Measurements from ENCODE around the gene STRN3.
"Not testable (repeated sequence)": the region's sequence is repeated elsewhere in the genome, so short reads cannot be mapped to it uniquely, and the experiment has no call there.

STRN3 gene

DNA sequence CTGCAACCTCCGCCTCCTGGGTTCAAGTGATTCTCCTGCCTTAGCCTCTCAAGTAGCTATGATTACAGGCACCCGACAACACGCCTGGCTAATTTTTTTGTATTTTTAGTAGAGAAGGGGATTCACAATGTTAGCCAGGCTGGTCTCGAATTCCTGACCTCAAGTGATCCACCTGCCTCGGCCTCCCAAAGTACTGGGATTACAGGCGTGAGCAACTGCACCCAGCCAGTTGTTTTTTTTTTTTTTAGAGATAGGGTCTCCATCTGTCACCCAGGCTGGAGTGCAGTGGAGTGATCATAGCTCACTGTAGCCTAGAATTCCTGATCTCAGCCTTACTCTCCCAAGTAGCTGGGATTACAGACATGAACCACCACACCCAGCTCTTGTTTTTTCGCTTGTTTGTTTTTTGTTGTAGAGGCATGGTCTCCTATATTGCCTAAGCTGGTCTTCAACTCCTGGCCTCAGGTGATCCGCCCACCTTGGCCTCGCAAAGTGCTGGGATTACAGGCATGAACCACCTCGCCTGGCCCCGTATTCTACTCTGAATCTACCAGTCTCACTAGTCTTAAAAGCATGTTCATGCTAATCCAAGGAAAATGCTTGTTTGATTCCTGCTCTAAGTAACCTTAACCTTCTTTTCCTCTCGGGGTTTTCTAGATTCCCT, 31.7 kb upstream of the STRN3 start:
- no peak overlapping the region for H3K27ac ChIP-seq
- TF ChIP-seq, protein P1, sequence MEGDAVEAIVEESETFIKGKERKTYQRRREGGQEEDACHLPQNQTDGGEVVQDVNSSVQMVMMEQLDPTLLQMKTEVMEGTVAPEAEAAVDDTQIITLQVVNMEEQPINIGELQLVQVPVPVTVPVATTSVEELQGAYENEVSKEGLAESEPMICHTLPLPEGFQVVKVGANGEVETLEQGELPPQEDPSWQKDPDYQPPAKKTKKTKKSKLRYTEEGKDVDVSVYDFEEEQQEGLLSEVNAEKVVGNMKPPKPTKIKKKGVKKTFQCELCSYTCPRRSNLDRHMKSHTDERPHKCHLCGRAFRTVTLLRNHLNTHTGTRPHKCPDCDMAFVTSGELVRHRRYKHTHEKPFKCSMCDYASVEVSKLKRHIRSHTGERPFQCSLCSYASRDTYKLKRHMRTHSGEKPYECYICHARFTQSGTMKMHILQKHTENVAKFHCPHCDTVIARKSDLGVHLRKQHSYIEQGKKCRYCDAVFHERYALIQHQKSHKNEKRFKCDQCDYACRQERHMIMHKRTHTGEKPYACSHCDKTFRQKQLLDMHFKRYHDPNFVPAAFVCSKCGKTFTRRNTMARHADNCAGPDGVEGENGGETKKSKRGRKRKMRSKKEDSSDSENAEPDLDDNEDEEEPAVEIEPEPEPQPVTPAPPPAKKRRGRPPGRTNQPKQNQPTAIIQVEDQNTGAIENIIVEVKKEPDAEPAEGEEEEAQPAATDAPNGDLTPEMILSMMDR (conservative IDR thresholded peaks at IDR 0.05; ENCODE audit: low read depth, low read length) = no peak
- H3K4me3 ChIP-seq (IDR thresholded peaks at IDR 0.05; ENCODE audit: insufficient read depth, low read depth, low read length) = no peak overlapping the region
- H3K9ac ChIP-seq = no peak overlapping the region
- H3K36me3 ChIP-seq (ENCODE audit: insufficient read depth) = no peaks in the 10 kb centered on the region
- no peaks in the 10 kb centered on the region for H3K27me3 ChIP-seq (ENCODE audit: insufficient read depth, low read depth)
- H3K4me2 ChIP-seq = no peak overlapping the region
- H4K20me1 ChIP-seq (ENCODE audit: insufficient read depth) = no peaks in the 10 kb centered on the region
- H3K79me2 ChIP-seq (ENCODE audit: insufficient read depth, low read depth) = no peaks in the 10 kb centered on the region
- H3K4me1 ChIP-seq (ENCODE audit: low read depth, poor library complexity, severe bottlenecking) = no peaks in the 10 kb centered on the region
- H2AFZ ChIP-seq (ENCODE audit: low read depth) = no peak overlapping the region

DNA sequence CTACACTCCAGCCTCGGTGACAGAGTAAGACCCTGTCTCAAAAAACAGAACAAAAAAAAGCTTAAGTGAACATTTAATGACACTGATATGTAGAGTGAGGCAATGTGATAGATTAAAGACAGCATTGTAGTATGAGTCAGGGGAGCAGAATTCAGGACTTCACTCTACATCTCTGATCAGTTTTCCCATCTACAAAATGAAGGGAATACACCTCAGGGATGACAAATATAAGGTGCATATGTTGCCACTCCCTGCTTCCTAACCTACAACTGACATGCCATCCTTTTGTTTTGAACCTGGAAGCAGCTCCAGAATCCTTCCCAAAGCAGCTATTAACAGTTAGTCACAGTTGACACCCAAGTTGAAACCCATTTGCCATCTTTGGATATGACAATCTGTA, 30.9 kb upstream of the STRN3 start:
- Histone ChIP-seq H3K4me1 (ENCODE audit: low read depth, poor library complexity, severe bottlenecking) (no peaks in the 10 kb centered on the region), H2AFZ (ENCODE audit: low read depth) (no peak overlapping the region), H3K27ac (no peak overlapping the region), H4K20me1 (ENCODE audit: insufficient read depth) (no peaks in the 10 kb centered on the region), H3K79me2 (ENCODE audit: insufficient read depth, low read depth) (no peaks in the 10 kb centered on the region), H3K27me3 (ENCODE audit: insufficient read depth, low read depth) (no peaks in the 10 kb centered on the region), H3K9ac (no peak overlapping the region), H3K36me3 (ENCODE audit: insufficient read depth) (no peaks in the 10 kb centered on the region), H3K4me2 (no peak overlapping the region), H3K4me3 (IDR thresholded peaks at IDR 0.05; ENCODE audit: insufficient read depth, low read depth, low read length) (no peak overlapping the region)
- TF ChIP-seq, protein P1 (conservative IDR thresholded peaks at IDR 0.05; ENCODE audit: low read depth, low read length) = no peak

DNA sequence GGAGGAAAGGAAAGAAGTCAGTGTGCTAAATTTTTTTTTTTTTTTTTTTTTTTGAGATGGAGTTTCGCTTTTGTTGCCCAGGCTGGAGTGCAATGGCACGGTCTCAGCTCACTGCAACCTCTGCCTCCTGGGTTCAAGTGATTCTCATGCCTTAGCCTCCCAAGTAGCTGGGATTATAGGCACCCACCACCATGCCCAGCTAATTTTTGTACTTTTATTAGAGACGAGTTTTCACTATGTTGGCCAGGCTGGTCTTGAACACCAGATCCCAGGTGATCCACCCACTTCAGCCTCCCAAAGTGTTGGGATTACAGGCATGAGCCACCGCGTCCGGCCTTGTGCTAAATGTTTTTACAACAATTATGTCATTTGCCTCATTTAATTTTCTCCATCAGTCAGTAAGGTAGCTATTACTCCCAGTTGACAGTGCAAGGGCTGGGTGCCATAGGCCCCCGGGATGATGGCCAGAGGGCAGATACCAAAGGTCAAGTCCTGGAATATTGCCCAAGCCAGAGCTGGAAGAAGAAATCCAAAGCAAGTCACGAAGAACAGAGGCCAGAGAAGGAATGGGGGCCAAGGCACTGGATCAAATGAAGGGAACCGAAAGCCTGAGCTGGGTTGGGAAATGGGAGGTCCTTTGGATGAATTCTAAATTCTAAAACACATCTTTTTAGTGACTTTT, 26.9 kb upstream of the STRN3 start:
- H3K4me1 ChIP-seq (ENCODE audit: low read depth, poor library complexity, severe bottlenecking); H3K27ac ChIP-seq; H4K20me1 ChIP-seq (ENCODE audit: insufficient read depth); H3K9ac ChIP-seq; H3K79me2 ChIP-seq (ENCODE audit: insufficient read depth, low read depth); H3K36me3 ChIP-seq (ENCODE audit: insufficient read depth); H2AFZ ChIP-seq (ENCODE audit: low read depth); H3K4me2 ChIP-seq; H3K4me3 ChIP-seq (IDR thresholded peaks at IDR 0.05; ENCODE audit: insufficient read depth, low read depth, low read length); H3K27me3 ChIP-seq (ENCODE audit: insufficient read depth, low read depth): not testable (repeated sequence)

DNA sequence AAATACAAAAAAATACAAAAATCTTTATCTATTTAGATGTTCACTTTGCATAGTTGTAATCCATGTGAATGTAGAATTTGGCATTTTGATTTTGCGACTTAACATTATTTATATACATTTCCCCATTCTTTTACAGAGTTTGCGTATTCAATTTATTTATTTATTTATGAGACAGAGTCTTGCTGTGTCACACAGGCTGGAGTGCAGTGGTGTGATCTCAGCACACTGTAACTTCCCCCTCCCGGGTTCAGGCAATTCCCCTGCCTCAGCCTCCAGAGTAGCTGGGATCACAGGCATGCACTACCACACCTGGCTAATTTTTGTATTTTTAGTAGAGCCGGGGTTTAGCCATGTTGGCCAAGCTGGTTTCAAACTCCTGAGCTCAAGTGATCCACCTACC, 25.3 kb upstream of the STRN3 start:
- Histone ChIP-seq H4K20me1 (ENCODE audit: insufficient read depth) (no peaks in the 10 kb centered on the region), H3K79me2 (ENCODE audit: insufficient read depth, low read depth) (no peaks in the 10 kb centered on the region), H2AFZ (ENCODE audit: low read depth) (no peak overlapping the region), H3K4me1 (ENCODE audit: low read depth, poor library complexity, severe bottlenecking) (no peaks in the 10 kb centered on the region), H3K4me2 (no peak overlapping the region), H3K27me3 (ENCODE audit: insufficient read depth, low read depth) (no peaks in the 10 kb centered on the region), H3K9ac (no peak overlapping the region), H3K27ac (no peak overlapping the region), H3K36me3 (ENCODE audit: insufficient read depth) (no peaks in the 10 kb centered on the region), H3K4me3 (IDR thresholded peaks at IDR 0.05; ENCODE audit: insufficient read depth, low read depth, low read length) (no peak overlapping the region)
- TF ChIP-seq, protein P1 (conservative IDR thresholded peaks at IDR 0.05; ENCODE audit: low read depth, low read length) = no peak

DNA sequence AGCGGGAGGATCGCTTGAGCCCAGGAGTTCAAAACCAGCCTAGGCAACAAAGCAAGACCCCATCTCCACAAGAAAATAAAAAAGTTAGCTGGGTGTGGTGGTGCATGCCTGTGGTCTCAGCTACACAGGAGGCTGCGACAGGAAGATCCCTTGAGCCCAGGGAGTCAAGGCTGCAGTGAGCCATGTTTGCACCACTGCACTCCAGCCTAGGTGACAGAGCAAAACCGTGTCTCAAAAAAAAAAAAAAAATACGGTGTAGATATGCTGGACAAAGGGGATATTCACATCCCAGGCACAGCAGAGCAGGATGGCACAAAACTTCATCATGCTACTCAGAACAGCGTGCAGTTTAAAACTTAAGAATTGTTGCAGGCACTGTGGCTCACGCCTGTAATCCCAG, 24.8 kb upstream of the STRN3 start:
- Histone ChIP-seq H3K9ac (no peak overlapping the region), H3K36me3 (ENCODE audit: insufficient read depth) (no peaks in the 10 kb centered on the region), H3K27ac (no peak overlapping the region), H3K4me1 (ENCODE audit: low read depth, poor library complexity, severe bottlenecking) (no peaks in the 10 kb centered on the region), H3K27me3 (ENCODE audit: insufficient read depth, low read depth) (no peaks in the 10 kb centered on the region), H3K4me3 (IDR thresholded peaks at IDR 0.05; ENCODE audit: insufficient read depth, low read depth, low read length) (no peak overlapping the region), H4K20me1 (ENCODE audit: insufficient read depth) (no peaks in the 10 kb centered on the region), H2AFZ (ENCODE audit: low read depth) (no peak overlapping the region), H3K79me2 (ENCODE audit: insufficient read depth, low read depth) (no peaks in the 10 kb centered on the region), H3K4me2 (no peak overlapping the region)
- TF ChIP-seq, protein P1 (conservative IDR thresholded peaks at IDR 0.05; ENCODE audit: low read depth, low read length) = no peak
